ENCODE data around the gene RBPJL.
A peak's percentile ranks its signal among the peaks of the same experiment; 100 is the strongest.

RBPJL gene

GRCh38 chr20:45292343-45292742 is 14.3 kb upstream of the RBPJL start:
- no peak for DNase-seq
- intact Hi-C loops (cut with DNase I), result loop anchor here (5.0 kb wide), 3 partner anchors 195 to 280 kb away; no protein-coding TSS in a partner anchor

DNA sequence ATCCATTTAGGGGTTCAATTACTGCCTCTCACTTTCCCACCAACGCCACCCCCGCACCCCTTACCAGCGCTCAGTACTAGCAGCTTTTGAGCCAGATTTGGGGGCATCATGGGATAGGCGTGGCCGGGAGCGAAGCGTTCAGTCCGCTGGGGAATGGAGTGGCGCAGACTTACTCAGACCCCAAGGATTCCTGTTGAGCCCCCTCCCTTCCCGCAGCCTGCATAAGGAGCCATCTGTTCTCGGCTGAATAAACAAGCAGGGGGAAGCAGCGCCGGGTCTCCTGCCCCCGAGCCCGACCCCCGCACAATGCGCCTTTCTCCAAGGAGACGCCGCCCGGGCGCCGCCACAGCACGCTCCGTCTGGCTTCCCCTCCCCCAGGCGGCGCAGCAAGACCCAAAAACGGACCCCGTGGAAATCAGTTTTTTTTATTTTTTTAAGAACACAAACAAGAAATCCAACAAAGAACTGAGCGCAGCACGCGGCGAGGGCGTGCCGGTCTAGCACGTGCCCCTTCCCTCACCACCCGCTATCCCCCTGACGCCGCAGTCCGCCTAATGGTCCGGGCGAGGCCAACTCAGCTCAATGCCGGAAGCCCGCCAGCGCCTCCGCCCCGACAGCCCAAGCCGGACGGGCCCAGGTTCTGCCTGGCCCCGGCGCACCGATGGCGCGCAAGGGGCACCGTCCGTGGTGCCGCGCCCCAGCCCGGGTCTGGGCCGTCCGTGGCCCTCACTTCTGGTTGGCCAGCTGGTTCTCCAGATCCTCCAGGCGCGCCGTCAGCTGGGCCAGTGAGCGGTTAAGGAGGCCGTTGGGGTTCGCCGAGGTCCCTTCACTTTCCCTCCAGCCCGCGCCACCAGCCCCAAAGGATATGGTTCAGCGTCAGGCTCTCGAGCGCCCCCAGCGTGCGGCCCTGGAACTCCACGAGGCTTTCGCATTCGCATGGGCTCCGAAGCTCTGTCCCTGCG is 13.3 kb upstream of the RBPJL start:
- DNase-seq, result peak; percentile 58 to 97 (median 84)
- intact Hi-C loops (cut with DNase I), result loop anchor here (5.0 kb wide), 3 partner anchors 196 to 281 kb away; no protein-coding TSS in a partner anchor

- DNase-seq, result no peak
- intact Hi-C loops (cut with DNase I), result loop anchor here (5.0 kb wide), 3 partner anchors 197 to 282 kb away; no protein-coding TSS in a partner anchor
Measured at GRCh38 chr20:45294003-45294368, 12.7 kb upstream of the RBPJL start.

- no peak for DNase-seq
- intact Hi-C loops (cut with DNase I), result loop anchor here (5.0 kb wide), 3 partner anchors 197 to 282 kb away; no protein-coding TSS in a partner anchor
Measured at GRCh38 chr20:45294659-45295058, 12.0 kb upstream of the RBPJL start.

DNA sequence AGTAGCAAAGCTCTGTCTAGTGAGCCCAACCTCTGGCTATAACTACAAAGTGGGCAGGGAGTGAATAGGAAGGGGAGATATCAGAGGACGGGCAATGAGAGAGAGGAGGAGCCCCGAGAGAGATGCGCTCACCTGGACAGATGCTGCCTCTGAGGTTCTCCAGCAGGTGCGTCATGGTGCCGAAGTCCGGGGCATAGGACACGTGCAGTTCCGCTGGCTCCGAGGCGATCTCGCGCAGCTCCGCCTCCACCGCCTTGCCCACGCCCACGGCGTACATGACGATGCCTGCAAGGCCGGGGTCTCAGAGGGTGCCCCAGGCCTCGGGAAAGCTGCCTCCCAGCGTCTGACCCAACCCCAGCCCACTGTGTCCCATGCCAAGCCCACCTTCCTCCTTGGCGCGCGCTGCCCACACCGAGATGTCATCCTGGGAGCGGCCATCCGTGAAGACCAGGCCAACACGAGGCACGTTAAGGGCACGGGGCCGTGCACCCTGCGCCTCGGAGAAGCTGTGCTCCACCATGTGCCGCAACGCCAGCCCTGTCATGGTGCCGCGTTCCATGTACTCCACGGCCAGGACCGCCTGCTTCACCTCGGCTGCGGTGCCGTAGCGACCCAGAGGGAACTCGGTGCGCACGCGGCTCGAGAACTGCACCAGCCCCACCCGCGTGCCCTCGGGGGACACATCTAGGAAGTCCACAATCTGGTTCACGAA is 8.7 kb upstream of the RBPJL start:
- intact Hi-C loops (cut with DNase I), result no loop called here
- DNase-seq, result peak in 1 of 10 donors; percentile 71

DNA sequence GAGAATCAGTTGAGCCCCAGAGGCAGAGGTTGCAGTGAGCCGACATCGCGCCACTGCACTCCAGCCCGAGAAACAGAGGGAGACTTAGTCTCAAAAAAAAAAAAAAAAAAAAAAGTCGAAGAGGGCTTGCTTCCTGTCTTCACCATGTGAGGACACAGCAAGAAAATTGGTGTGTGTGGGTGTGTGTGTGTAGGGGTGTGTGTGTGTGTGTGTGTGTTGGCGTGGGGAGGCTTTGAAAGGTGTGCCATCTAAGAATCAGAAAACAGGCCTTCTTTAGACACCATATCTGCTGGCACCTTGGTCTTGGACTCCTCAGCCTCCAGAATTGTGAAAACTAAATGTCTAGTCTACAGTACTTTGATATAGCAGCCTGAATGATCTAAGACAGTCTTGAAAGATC is 6.9 kb upstream of the RBPJL start:
- DNase-seq, result no peak
- intact Hi-C loops (cut with DNase I), result no loop called here

- peak in 1 of 10 donors; percentile 62 for DNase-seq
- intact Hi-C loops (cut with DNase I), result no loop called here
Measured at GRCh38 chr20:45300961-45301360, 5.7 kb upstream of the RBPJL start.

GRCh38 chr20:45301824-45302271 is 4.8 kb upstream of the RBPJL start:
- DNase-seq, result no peak
- intact Hi-C loops (cut with DNase I), result no loop called here

GRCh38 chr20:45303586-45304463 is 2.8 kb upstream of the RBPJL start:
- intact Hi-C loops (cut with DNase I), result no loop called here
- no peak for DNase-seq

- intact Hi-C loops (cut with DNase I), result no loop called here
- no peak for DNase-seq
Measured at GRCh38 chr20:45304464-45304999, 2.1 kb upstream of the RBPJL start.

DNA sequence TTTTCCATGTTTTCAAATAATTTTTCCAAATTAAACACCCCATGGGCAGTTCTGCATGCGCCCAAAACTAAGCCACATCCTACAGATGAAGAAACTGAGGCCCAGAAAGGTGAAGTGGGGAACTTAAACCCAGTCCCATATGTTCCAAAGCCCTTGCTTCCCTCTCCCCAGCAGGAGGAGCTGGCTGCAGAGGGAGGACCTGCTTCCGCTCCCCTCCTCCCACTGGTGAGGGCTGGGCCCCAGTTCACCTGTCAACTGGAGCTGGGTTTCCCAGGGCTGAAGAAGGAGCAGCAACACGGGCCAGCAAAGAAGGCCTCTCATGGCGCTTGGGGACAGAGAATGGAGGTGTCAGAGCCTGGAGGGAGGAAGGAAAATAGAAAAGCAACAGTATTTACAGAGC is 1.4 kb upstream of the RBPJL start:
- intact Hi-C loops (cut with DNase I), result no loop called here
- no peak for DNase-seq

DNA sequence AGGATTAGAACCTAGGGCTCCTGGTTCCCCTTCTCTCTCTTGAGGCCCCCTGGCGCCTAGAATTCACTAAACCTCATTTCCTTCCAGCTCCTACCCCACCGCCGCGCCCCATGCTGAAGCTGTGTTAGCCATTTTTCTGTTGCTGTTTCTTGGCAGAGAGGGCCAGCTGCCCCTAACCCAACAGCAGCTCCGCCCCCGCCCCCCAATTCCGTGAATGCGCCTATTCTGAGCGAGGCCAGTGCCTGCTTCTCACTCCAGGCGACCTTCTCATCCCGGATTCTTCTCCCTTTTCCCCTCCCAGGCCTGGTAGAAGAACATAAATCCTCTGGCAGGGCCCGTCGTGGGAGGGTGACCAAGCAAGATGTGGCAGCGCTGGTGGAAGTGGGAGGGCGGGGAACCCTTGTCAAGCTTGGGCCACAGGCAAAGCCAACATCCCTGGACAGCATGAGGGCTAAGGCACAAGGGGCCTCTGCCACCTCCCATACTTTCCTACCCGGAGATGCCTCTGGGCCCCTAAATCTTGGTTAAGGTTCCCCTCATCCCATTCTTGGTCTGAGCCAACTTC is 518 bp downstream of the RBPJL start:
- DNase-seq, result no peak
- intact Hi-C loops (cut with DNase I), result no loop called here

DNA sequence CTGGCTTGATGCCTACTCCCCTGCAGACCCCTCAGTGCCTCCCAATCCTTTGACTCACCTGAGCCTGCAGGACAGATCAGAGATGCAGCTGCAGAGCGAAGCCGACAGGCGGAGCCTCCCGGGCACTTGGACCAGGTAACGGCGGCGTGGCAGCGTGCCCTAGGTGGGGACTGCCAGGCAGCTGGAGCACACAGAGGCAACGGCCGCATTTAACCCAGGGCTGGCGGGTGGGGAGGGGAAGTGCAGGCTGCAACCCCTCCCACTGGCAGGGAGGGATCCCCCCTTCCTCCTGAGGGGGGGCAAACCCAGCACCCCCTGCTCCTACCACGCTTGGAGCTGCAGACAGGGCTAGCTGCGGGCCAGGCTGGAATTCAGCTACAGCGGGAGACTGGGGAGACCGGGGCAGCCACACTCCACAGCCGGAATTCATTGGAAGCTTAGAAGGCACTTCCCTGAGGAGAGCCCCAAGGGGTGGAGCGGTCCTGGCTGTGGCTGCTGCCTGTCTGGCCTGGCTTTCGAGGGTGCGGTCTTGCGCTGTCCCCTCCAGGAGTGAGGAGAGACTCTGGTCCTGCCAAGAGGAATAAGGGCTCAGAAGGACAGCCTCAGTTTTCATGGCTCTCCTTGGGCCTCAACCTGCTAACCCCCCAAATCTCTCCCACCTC is 1.6 kb downstream of the RBPJL start, which contains the start of gene MATN4:
TSS of gene MATN4 (minus strand) at position 183 of the 662 bp plus-strand sequence. CDS start 2,717 bp downstream, outside the sequence.
- intact Hi-C loops (cut with DNase I), result no loop called here
- DNase-seq, result no peak

DNA sequence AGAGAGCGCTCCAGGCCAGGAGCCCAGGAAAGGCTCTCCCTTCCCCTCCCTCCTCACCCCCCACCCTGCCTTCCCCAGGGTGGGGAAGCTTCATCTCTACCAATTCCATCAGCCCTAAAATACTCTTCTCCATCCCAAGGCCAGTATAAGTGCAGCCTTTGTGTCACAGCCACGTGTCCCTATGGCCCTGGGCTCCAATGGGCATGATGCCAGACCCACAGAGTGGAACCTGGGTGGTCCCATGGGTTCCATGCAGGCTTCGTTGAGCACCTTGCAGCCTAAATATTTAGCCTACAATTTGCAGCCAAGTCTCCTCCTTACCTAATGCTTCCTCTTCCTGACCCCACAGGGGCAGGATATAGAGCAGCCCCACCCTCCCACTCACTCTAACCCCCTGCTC is 2.4 kb downstream of the RBPJL start:
- DNase-seq, result no peak
- intact Hi-C loops (cut with DNase I), result no loop called here

DNA sequence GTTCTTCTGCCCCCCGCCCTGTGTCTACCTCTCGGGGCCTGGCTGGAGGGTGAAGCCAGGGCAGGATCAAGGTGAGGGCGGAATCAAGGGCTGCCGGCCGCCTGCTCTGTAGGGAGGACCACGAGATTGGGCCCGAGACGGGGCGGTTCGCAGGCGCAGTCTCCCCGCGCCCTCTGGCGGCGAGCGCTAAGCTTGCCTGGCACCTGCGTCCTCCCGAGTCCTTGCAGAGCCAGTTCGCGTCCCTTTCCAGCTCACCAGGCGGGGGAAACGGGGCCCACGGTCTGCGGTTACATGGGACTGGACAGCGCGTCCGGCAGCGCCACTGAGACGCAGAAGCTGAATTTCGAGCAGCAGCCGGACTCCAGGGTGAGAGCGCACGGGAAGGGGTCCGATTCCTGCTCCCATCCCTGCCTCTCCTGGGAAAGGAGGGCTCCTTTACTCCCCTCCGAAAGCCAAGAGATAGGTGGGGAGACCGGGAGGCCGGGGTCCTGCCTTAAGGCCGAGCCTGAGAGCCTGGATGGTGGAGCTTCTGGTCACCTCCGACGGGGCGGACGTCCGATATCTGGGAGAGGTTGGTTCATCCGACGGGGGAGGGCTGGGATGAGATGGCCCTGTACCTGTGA is 5.1 kb downstream of the RBPJL start:
- intact Hi-C loops (cut with DNase I), result no loop called here
- DNase-seq, result peak in 8 of 10 donors; percentile 51 to 94 (median 67)

DNA sequence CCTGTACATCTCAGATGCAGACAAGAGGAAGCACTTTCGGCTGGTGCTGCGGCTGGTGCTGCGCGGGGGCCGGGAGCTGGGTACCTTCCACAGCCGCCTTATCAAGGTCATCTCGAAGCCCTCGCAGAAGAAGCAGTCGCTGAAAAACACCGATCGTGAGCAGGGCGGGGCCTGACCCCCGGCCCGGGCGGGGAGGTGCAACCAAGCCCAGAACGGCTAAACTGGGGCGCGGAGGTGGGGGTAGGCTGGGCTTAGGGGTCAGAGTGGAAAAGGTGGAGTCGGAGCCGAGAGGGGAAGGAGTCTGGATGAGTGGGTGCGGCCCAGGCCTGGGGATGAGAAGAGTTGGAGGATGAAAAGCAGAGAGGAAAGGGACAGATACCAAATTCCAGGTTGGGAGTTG is 5.6 kb downstream of the RBPJL start:
- intact Hi-C loops (cut with DNase I), result no loop called here
- no peak for DNase-seq

DNA sequence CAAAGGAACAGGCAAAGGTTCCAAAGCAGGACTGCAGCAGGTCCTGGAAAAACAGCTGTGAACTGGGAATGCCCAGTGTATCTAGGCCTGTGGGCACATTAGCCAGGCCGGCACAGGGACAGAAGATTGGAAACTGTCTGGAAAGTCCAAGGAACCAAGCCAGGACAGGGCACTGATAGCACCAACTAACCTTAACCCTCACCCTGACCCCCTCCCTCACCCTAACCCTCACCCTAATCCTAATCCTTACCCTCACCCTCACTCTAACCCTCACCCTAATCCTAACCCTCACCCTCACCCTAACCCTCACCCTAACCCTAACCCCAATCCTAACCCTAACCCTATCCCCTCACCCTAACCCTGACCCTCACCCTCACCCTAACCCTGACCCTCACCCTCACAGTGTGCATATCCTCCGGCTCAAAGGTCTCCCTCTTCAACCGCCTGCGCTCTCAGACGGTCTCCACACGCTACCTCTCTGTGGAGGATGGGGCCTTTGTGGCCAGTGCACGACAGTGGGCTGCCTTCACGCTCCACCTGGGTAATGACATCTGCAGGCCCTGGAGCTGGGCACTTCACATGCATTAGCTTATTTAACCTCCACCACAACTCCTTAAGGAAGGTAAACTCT is 6.5 kb downstream of the RBPJL start:
- intact Hi-C loops (cut with DNase I), result no loop called here

DNA sequence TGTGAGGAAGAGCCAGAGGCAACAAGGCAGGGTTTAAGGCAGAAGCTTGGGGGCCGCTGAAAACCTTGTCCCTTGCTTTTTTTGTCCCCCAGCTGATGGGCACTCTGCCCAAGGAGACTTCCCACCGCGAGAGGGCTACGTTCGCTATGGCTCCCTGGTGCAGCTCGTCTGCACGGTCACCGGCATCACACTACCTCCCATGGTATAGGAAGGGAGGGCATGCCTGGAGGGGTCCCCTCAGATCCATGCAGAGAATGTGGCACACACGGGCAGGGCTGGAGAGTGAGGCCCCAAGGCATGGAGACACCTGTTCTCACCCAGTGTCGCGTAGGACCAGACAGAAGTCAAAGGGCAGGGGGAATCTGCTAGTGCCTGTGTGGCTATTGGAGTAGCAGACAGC is 7.3 kb downstream of the RBPJL start:
- DNase-seq, result no peak
- intact Hi-C loops (cut with DNase I), result no loop called here

More for the DNA sequence above, 6.5 kb downstream of the RBPJL start:
- DNase-seq, result no peak

Data from posterior cingulate gyrus (tissue), 11 donors.